HG03571 (cell line): ENCODE results near the gene MS4A18.

ENCODE experiments used
- ATAC-seq: cut with Tn5 transposase; IDR thresholded peaks from one replicate; pipeline ENCODE4 v1.9.1; 2021; ENCODE audit not compliant: unreplicated experiment

The MS4A18 gene

DNA sequence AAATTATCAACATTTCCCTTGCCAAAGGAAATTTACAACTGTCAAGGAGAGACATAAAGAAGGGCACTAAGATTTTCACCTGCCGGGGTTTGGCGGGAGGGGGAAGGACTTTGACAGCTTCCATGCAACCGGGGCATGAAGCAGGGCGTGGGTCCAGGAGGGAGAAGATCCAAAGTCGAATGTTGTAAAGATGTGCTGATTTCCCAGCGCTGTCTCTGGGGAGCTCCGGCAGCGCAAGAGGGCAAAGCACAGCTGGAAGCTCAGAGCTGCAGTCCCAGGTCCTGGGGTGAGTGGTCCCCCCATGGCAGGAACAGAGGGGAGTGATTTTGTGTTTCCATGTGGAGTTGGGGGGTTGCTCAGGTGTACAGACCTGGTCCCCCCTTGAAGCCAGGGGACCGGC, 60.6 kb downstream of the MS4A18 start, which contains the start of gene MS4A10:
TSS of gene MS4A10 (plus strand) at position 198 of the 400 bp plus-strand sequence. CDS start 5,003 bp downstream, outside the sequence.
- ATAC-seq, result no peak

DNA sequence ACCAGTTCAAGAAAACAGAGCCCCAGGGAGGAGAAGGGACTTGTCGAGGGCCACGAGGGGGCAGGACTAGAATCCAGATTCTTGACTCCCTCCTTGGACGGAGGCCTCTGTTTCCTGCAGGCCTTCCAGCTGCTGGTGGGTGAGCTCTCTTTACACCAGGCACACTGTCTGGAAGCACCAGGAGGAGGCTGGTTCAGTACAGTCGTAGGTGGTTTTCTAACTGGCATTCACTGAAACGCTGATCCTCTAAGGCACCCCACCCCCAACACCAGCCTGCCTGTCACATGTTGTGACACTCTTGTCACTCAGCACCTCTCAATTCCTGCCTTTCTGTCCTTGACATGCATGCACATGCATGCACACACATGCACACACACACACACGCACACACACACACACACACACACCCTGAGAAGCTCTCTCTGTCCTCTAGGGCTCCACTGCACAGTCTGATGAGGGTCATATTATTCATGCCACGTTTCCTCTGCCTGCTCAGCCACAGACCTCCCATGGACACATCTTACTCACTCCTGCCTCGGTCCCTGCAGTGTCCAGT, 61.4 kb downstream of the MS4A18 start:
- ATAC-seq, result no peak

DNA sequence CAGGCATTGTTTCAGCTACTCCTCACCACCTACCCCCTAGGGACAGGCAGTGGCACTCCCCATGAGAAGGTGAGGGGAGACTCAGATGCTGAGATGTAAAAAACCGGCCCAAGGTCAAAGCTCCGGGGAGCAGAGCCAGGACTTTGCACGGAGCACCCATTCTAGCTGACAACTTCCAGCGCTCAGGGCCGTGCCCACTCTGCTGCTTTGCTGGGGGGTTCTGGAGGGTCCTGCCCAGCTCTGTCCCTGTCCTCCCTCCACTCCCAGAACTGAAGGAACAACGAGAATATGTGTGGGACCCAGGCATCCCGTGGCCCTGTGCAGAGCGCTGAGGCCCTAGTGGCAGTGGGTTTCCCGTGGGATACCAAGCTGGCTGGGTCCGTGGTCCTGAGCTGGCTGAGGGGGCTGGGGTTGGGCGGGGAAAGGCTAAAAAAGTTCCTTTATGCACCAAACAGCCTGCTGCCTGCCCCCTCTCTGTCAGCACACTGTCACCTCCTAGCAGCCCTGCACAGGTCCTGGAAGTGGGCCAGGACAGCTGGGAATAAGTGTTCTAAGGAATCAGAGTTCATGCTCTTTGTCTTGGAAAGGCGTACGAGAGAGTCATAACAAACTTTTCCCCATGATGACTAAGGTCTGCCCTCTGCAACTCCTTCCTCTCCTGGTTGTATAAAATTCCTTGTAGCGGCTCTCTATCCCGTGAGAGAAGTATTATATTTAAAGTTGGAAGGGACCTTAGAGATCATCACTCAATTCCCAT, 62.5 kb downstream of the MS4A18 start:
- no peak for ATAC-seq

DNA sequence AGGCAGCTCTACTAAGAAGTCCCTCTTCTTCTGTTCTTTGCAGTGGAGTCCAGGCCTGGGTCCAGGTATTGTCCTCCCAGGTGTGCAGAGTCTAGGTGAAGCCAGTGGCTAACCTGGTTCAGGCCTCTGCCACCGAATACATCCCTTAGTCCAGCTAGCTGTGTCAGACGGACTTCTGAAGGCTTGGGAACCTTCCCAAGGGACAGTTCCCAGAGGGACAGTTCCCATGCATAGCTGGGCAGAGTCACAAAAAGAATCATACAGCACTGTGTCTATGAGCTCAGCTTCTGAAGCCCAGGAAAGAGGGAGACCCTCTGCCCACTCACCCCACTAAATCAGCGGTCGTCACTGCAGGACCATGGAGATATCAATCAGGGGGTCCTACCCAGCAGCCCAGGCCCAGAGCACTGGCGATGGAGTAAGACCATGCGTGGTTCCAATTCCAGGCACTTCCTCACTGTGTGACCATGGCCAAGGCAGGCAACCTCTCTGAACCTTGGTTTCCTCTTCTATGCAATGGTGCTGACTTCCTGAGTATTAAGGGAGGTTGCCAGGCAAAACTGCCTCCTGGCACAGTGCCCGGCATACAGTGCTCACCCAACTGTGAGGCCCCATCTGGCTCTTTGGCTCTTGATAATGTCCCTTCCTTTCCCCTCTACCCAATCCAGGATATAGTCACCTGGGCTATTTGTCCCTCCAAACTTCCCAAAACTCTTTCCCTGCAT, 64.0 kb downstream of the MS4A18 start:
- no peak for ATAC-seq

DNA sequence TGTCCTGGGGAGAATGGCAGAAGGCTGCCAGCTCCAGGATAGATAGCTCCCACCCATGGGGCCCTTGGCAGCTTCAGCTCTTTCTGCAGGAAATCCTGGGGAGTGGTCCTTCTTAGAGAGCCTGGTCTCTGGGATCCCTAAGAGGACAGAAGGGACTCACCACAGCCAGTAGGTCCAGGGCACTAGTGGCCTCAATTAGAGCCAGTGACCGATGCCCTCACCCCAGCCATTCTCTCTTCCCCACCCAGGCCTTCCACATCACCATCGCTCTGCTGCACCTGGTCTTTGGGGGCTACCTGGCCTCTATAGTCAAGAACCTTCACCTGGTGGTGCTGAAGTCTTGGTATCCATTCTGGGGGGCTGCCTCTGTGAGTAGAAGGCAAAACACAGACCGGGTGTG, 66.2 kb downstream of the MS4A18 start:
- no peak for ATAC-seq

DNA sequence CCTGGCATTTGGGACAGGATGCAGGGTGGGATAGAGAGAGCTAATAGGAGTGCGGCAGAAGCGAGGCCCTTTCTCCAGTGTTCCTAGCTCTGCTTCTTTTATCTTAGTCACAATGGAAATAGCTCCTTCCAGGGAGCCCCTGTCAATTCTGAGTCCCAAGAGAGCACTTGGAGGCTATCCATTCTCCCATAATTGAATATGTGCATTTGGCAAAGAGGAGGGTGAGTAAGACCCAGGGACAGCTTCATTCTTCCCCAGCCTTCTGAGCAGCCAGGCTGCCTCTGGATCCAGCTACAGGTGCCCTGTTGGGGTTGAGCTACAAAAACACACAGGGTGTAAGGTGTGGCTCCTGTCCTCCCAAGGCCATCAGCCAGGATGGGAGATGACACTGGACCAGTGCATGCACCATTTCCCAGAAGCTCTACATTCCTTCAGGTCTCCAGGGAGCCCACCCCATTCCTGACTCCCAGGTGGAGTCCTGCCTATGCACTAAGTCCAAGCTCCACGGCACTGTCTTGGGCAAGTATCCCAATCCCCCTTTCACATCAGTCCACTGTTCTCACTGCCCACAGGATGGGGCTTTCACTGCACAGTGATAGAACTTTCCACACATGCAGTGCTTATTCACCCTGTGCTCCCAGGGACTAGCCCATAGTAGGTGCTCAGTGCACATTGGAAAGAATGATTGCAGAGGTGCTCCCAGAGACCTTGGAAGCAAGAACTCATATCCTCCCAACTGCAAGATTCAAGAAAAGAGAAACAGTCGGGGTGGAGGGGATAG, 66.8 kb downstream of the MS4A18 start:
- ATAC-seq, result no peak

DNA sequence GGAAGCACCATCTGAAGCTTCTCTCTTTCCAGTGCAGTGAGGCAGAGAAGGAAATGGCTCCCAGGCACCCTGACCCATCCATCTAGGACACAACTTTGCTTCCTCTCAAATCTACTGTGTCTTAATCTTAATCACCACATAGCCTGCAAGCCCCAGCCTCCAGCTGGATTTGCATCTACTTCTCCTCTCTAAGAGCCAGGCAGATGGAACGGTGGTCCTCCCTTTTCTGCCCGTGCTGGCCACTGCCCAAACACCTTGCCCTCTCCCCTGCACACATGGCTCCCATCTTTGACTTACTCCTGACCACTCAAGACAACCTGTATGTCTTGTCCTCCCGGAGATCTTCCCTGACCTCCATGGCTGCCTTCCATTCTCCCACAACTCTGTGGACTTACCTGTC, 68.0 kb downstream of the MS4A18 start:
- ATAC-seq, result no peak
